ENCODE data around the gene FOXI2. TPM values are rescaled to one million over a fixed set of nuclear protein-coding genes. Genes with fewer than 3 reads are reported as not detected.
A peak's percentile ranks its signal among the peaks of the same experiment; 100 is the strongest.

Gene FOXI2
- total and polyA plus RNA-seq, 12 donors: 0.03 TPM; not detected in 11

GRCh38 chr10:127744956-127745355 lies 8.0 kb downstream of the FOXI2 start:
- intact Hi-C loops (cut with DNase I): no loop called here
- H3K9me3 ChIP-seq (replicated peaks in 1 of 3): no peaks in the 10 kb centered on the region
- H3K4me1 ChIP-seq (replicated peaks in 1 of 2): no peaks in the 10 kb centered on the region
- no peaks in the 10 kb centered on the region for H3K27me3 ChIP-seq
- no peak for DNase-seq
- no peak overlapping the region for H3K27ac ChIP-seq
- 49 to 54% (median 53%) methylated on average over 9 of the region's 9 CpGs for WGBS, 4 donors
- TF ChIP-seq POLR2A (IDR thresholded peaks at IDR 0.05) (no peak), CTCF (IDR thresholded peaks at IDR 0.05) (no peak)
- no peaks in the 10 kb centered on the region for H3K36me3 ChIP-seq (replicated peaks in 1 of 2)
- no peak overlapping the region for H3K4me3 ChIP-seq

GRCh38 chr10:127745861-127746260 lies 8.9 kb downstream of the FOXI2 start:
- no peaks in the 10 kb centered on the region for H3K36me3 ChIP-seq (replicated peaks in 1 of 2)
- H3K4me1 ChIP-seq (replicated peaks in 1 of 2): no peaks in the 10 kb centered on the region
- intact Hi-C loops (cut with DNase I): no loop called here
- no peaks in the 10 kb centered on the region for H3K27me3 ChIP-seq
- no peak for DNase-seq
- no peak overlapping the region for H3K27ac ChIP-seq
- TF ChIP-seq CTCF (IDR thresholded peaks at IDR 0.05): no peak
- H3K4me3 ChIP-seq: no peak overlapping the region
- no peaks in the 10 kb centered on the region for H3K9me3 ChIP-seq (replicated peaks in 1 of 3)
- WGBS, 4 donors: 42 to 50% (median 48%) methylated on average over 6 of the region's 6 CpGs

- H3K27me3 ChIP-seq: no peaks in the 10 kb centered on the region
- no peaks in the 10 kb centered on the region for H3K4me1 ChIP-seq (replicated peaks in 1 of 2)
- no peaks in the 10 kb centered on the region for H3K9me3 ChIP-seq (replicated peaks in 1 of 3)
- H3K36me3 ChIP-seq (replicated peaks in 1 of 2): no peaks in the 10 kb centered on the region
- DNase-seq: peak in 1 of 7 donors; percentile 1
- WGBS, 4 donors: 50 to 69% (median 52%) methylated on average over 3 of the region's 3 CpGs
- intact Hi-C loops (cut with DNase I): no loop called here
- no peak overlapping the region for H3K4me3 ChIP-seq
- no peak overlapping the region for H3K27ac ChIP-seq
- no peak for TF ChIP-seq CTCF (IDR thresholded peaks at IDR 0.05)
- no peak for TF ChIP-seq POLR2A (IDR thresholded peaks at IDR 0.05)
These were observed 18.8 kb downstream of the FOXI2 start for GRCh38 chr10:127755753-127756152.

GRCh38 chr10:127756264-127756663 lies 19.3 kb downstream of the FOXI2 start:
- H3K36me3 ChIP-seq (replicated peaks in 1 of 2): no peaks in the 10 kb centered on the region
- no peaks in the 10 kb centered on the region for H3K4me1 ChIP-seq (replicated peaks in 1 of 2)
- WGBS, 4 donors: 59 to 80% (median 67%) methylated on average over 2 of the region's 2 CpGs
- no peak overlapping the region for H3K27ac ChIP-seq
- no peak overlapping the region for H3K4me3 ChIP-seq
- no peaks in the 10 kb centered on the region for H3K9me3 ChIP-seq (replicated peaks in 1 of 3)
- intact Hi-C loops (cut with DNase I): no loop called here
- no peaks in the 10 kb centered on the region for H3K27me3 ChIP-seq
- DNase-seq: no peak
- no peak for TF ChIP-seq CTCF (IDR thresholded peaks at IDR 0.05)
